ENCODE data around the gene ROBO1.

The ROBO1 gene

GRCh38 chr3:79148786-79149185 lies 619.0 kb downstream of the ROBO1 start:
- DNase-seq = no peak

- DNase-seq = no peak
These were observed 621.8 kb downstream of the ROBO1 start for GRCh38 chr3:79146024-79146423.

GRCh38 chr3:79140708-79141107 lies 627.1 kb downstream of the ROBO1 start:
- no peak for DNase-seq

DNA sequence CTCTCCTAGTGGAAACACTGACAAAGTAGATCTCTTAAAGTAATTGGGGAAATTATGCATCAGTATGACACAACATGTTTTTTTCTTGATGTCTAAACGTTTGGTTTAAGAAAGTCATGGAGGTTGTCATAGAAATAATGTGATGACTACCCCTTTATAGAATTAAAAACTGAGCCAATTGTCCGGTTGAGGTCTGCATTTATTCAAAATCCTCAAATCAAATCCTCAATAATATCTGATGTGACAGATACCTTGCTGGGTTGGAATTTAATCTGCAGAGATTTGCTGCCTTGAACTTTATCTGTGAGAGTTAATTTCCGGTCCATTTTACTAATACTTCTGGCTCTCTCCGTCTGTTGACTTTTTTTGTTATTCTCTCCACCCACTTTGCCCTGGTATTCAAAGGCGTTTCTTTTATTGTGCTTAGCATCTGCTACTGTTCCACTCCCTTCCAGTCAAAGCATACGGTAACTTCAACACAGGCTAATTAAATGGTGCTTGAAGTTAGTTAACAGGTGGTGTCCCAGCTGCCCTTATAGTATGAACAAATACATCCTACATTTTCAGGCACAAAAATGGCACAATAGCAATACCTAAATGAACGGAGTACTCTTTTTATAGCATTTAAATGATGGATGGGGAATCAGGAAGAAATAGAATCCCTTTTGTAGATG lies 628.3 kb downstream of the ROBO1 start:
- no peak for DNase-seq

DNA sequence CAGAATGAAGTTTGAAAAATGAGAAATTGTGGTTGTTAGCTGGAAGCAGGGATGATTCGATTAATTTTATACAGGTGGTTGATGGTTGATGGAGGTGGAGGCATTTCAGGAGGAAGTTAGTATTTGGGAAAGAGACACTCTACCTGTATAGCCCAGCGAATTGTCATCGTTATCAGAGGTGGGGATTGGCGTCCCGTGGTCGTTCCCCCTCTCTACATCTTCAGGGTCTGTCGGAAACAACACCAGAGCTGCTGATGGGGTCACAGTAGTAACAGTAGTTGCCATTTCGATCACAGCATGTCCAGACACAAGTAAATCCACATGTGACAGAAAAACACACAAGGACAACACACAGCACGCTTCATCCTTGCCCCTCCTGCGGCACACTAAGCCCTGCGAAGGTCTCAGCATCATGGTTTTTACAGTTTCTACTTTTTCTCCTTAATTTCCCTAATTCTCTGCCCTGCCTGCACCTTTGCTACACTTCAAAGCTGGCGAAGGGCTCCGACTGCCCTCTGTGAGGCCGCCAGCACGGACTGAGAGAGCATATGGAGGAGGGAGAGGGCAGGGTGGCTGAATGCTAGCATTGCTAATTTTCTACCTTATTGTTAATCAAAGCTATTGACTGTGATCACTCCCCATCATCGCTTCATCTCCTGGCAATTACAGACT lies 642.3 kb downstream of the ROBO1 start:
- DNase-seq = no peak

DNA sequence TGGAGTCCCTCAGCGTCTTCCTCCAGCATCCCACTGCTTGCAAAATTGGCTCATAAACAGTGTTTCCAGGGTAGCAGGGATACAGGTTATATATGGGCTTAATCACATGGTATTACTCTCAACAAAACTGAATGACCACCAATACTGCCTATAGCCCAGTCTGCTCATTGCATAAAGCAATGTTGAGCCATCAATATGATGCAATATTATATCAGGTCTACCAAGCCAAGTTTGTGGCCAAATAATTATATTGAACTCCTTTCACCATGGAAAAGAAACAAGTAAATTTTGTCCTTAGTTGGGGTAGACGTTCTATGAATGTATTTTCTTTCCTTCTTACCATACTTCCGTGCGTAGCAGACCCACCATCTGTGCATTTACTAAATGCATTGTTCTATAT lies 652.3 kb downstream of the ROBO1 start:
- no peak for DNase-seq

DNA sequence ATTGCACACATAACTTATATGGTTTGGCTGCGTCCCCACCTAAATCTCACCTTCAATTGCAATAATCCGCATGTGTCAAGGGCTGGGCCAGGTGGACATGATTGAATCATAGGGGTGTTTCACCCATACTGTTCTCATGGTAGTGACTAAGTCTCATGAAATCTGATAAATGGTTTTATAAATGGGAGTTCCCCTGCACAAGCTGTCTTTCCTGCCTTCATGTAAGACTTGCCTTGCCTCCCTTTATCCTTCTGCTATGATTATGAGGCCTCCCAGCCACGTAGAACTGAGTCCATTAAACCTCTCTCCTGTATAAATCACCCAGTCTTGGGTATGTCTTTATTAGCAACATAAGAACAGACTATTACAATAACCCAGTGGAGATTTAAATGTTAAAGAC lies 653.9 kb downstream of the ROBO1 start:
- no peak for DNase-seq

- no peak for DNase-seq
These were observed 656.3 kb downstream of the ROBO1 start for GRCh38 chr3:79111375-79112052.

DNA sequence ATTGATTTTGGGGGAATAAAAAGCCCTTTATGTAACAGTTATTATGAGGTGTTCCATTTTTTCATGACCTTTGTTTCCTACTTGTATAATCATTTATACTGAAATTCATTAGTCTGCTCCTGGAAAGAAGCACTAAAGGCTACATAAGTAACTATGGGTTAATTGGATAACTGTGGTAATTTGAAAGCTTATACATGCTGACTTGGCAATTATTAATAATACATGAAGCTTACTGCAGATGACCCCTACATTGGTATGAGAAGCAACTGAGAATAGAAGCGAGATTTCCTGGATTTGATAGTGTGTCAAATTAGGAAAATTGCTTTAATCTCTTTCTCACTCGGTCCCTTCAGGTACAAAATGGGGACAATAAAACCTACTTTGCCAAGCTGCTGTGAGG lies 658.0 kb downstream of the ROBO1 start:
- DNase-seq = no peak

- no peak for DNase-seq
These were observed 664.5 kb downstream of the ROBO1 start for GRCh38 chr3:79103307-79103706.

DNA sequence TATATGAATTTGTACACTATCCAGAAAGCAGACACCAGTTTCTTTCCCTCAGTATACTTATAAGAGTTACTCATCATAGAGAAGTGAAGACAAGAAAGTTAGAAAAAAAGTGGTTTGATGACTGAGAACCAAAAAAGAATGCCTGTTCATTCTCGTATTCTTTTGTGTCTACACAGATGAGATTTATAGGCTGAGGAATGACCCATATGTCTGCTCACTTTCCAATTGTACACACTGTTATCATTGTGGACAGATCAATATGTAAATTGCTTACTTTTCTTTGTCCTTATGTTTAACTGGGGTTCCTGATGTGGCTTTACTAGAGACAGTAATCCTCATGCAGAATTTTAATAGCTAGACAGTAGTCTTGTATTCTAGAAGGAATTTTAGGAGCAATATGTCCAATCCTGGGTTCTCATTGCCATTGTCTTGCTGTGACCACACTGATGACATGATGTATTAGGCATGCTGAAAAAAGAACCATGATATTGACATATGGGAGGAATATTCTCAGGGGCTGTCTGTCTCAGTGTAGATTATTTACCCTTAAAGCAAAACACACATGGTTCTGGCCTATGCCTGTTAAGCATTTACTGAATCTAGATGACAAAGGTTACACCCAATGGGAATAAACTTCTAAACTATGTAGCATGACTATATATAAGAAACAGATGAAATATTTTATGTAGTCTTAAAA lies 669.7 kb downstream of the ROBO1 start:
- no peak for DNase-seq

- no peak for DNase-seq
These were observed 673.1 kb downstream of the ROBO1 start for GRCh38 chr3:79094654-79095053.

DNA sequence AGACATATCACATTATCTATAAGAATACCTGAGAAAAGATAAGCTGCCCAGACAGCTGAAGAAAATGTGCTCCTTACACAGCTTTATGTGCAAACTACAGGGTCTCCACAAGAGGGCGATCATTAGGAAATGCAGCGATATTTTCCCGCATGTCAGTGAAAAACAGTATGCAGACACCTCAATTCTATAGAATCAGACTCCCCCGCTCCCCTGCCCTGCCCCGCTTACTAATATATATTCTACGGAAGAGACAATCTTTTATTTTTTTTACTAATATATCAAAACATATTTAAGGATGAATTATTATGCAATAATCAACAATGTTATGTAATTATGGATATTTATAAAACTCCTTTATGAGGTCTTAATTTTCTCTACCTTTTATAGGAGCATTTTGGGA lies 681.3 kb downstream of the ROBO1 start:
- DNase-seq = no peak

- no peak for DNase-seq
These were observed 682.6 kb downstream of the ROBO1 start for GRCh38 chr3:79085171-79085570.

- no peak for DNase-seq
These were observed 686.5 kb downstream of the ROBO1 start for GRCh38 chr3:79081335-79081734.

GRCh38 chr3:79074558-79074957 lies 693.2 kb downstream of the ROBO1 start:
- DNase-seq = no peak

GRCh38 chr3:79067734-79068133 lies 700.1 kb downstream of the ROBO1 start:
- DNase-seq = no peak

GRCh38 chr3:79066481-79066880 lies 701.3 kb downstream of the ROBO1 start:
- DNase-seq = no peak

GRCh38 chr3:79063624-79064023 lies 704.2 kb downstream of the ROBO1 start:
- DNase-seq = no peak

DNA sequence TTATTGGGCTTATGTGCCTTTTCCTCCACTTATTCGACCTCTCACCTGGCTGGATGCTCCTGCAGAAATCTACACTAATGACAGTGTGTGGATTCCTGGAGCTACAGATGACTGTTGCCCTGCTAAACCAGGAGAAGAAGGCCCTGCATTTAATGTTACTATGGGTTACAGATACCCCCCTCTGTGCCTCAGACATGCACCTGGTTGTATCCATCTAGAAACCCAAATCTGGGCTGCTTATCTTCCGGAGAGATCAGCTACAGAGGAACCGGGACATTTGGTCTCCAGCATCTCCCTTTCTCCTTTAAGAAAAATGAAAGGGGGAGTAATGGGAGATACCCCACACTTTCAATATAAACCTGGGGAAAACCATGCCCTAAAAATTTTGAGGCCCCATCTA lies 710.0 kb downstream of the ROBO1 start:
- DNase-seq = no peak

DNA sequence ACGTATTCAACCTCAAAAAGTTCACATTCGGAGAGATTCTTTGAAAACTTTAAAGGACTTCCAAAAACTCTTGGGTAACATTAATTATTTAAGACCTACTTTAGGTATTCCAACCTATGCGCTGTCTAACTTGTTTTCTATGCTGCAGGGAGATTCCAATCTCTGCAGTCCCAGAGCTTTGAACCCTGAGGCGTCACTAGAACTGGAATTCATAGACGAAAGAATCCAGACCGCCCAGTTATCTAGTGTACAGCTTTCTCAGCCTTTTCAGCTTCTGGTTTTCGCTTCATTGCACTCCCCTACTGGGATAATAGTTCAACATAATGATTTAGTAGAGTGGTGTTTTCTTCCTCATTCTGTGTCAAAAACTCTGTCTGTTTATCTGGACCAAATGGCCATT lies 711.3 kb downstream of the ROBO1 start:
- no peak for DNase-seq

DNA sequence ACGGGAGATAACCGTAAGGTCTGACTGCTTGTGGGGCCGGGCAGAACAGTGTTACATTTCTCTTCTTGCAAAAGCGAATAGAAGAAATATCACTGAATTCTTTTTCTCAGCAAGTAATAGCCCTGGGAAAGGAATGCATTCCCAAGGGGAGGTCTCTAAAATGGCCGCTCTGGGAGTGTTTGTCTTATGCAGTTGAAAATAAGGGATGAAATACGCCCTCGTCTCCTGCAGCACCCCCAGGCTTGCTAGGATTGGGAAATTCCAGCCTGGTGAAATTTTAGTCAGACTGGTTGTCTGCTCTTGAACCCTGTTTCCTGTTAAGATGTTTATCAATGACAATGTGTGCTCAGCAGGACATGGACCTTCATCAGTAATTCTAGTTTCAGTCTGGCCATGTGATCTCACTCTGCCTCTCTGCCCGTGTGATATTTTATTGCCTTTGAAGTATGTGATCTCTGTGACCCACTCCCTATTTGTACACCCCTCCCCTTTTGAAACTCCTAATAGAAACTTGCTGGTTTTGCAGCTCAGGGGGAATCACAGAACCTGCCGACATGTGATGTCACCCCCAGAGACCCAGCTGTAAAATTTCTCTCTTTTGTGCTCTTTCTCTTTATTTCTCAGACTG lies 715.6 kb downstream of the ROBO1 start:
- DNase-seq = no peak

DNA sequence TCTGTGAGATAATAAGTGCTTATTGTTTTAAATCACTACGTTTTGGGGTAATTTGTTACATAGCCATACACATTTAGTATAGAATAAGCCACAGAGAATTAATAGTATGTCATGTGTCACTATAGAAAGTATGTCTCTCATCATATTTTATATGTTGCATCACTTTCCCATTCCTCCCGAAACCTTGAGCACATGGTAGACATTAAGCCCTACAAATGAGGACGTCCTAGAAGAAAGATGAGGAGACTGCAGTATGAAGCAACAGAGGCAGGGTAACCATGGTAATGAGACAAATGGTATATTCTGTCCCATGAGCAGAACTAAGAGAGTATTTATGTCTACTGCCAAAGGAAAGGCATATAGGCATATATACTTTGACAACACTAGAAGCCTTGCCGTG lies 720.2 kb downstream of the ROBO1 start:
- DNase-seq = no peak
